Gastrocnemius medialis (tissue), 4 donors: ENCODE measurements around the gene TMEM163. TPM values are rescaled to one million over a fixed set of nuclear protein-coding genes. Genes with fewer than 3 reads are reported as not detected.

ENCODE experiments used
- ATAC-seq, 2 donors: fragments of 150-250 bp; one replicate each; pipeline ENCODE4 v1.9.1; 2016
- DNase-seq, 2 donors: peaks; one replicate each; pipeline ENCODE4 v3.0.0-alpha.2; 2019
- H3K27ac ChIP-seq, 4 donors: fragments of 200-600 bp; sonication (generic); 1 replicate in 1 of 4; 2 replicates in 3 of 4; pipeline ENCODE4 v1.5.1; 2016 to 2018; ENCODE audit warnings: mild to moderate bottlenecking in 2 of 4, moderate library complexity in 1 of 4
- H3K27me3 ChIP-seq, 3 donors: fragments of 200-600 bp; sonication (generic) in 2 of 3; 1 replicate in 1 of 3; 2 replicates in 2 of 3; pipeline versions ENCODE4 v1.5.1 to v1.6.0; 2016 to 2019; ENCODE audit warnings: mild to moderate bottlenecking in 1 of 3, moderate library complexity in 1 of 3
- H3K36me3 ChIP-seq, 2 donors: fragments of 200-600 bp; sonication (generic) in 1 of 2; one replicate each; pipeline ENCODE4 v1.5.1; 2017 to 2018
- H3K4me1 ChIP-seq, 2 donors: fragments of 200-600 bp; sonication (generic) in 1 of 2; one replicate each; pipeline ENCODE4 v1.5.1; 2016 to 2017; ENCODE audit warnings: mild to moderate bottlenecking in 2 of 2
- H3K4me3 ChIP-seq, 4 donors: fragments of 200-600 bp; sonication (generic) in 3 of 4; 1 replicate in 1 of 4; 2 replicates in 3 of 4; pipeline ENCODE4 v1.5.1; 2016 to 2019; ENCODE audit warnings: mild to moderate bottlenecking in 2 of 4
- H3K9me3 ChIP-seq, 3 donors: fragments of 200-600 bp; sonication (generic) in 2 of 3; 1 replicate in 1 of 3; 2 replicates in 2 of 3; pipeline ENCODE4 v1.5.1; 2016 to 2019
- CTCF ChIP-seq, 5 experiments: fragments of 450-650 bp in 3 of 5; fragments of 200-600 bp in 2 of 5; sonication (generic) in 2 of 5; IDR thresholded peaks in 4 of 5; conservative IDR thresholded peaks in 1 of 5; 1 replicate in 4 of 5; 2 replicates in 1 of 5; pipeline ENCODE4 v1.5.1; 2016 to 2019; ENCODE audit warnings: antibody characterized with exemption in 5 of 5, mild to moderate bottlenecking in 3 of 5, moderate library complexity in 3 of 5
- POLR2A ChIP-seq, 2 donors: fragments of 450-650 bp; IDR thresholded peaks; one replicate each; pipeline ENCODE4 v1.6.1; 2017; ENCODE audit warnings: antibody characterized with exemption in 2 of 2, mild to moderate bottlenecking in 2 of 2, moderate library complexity in 2 of 2
- in situ Hi-C, 4 donors: fragments of 200-750 bp; cut with MboI; loops; one replicate each; pipeline versions ENCODE4 v1.15.0 to v1.8.0; 2017; ENCODE audit warnings: low sequenced_read_pairs in 4 of 4
- intact Hi-C: fragments of 100-400 bp; cut with DNase I; formaldehyde crosslinking; loops from one replicate; pipeline ENCODE4 v1.15.1; 2023; ENCODE audit warnings: low total_unique reads
- total RNA-seq, 4 donors: library from RNA; depleted of rRNA; stranded (reverse); fragments of >200 nt; gene quantifications; one replicate each; pipeline versions ENCODE4 v1.1.0 to v1.2.3, GENCODE V29; 2016

TMEM163 gene
- total RNA-seq, 4 donors from 2014 or later, result not detected

GRCh38 chr2:134671513-134671912, 47.3 kb downstream of the TMEM163 start:
- intact Hi-C loops (no loop called here), in situ Hi-C loops (no loop called here)
- Histone ChIP-seq H3K27me3 (no peaks in the 10 kb centered on the region), H3K4me1 (no peaks in the 10 kb centered on the region), H3K4me3 (no peak overlapping the region), H3K36me3 (no peaks in the 10 kb centered on the region), H3K9me3 (no peaks in the 10 kb centered on the region), H3K27ac (no peak overlapping the region)
- ATAC-seq (no peak), DNase-seq (no peak)
- TF ChIP-seq POLR2A (IDR thresholded peaks at IDR 0.05) (no peak), CTCF (IDR thresholded peaks at IDR 0.05 in 4 of 5, conservative IDR thresholded peaks at IDR 0.05 in 1 of 5) (no peak)

GRCh38 chr2:134670955-134671354, 47.8 kb downstream of the TMEM163 start:
- Histone ChIP-seq H3K4me3 (no peak overlapping the region), H3K27me3 (no peaks in the 10 kb centered on the region), H3K9me3 (no peaks in the 10 kb centered on the region), H3K27ac (no peak overlapping the region), H3K36me3 (no peaks in the 10 kb centered on the region), H3K4me1 (no peaks in the 10 kb centered on the region)
- intact Hi-C loops, result no loop called here
- TF ChIP-seq CTCF (IDR thresholded peaks at IDR 0.05 in 4 of 5, conservative IDR thresholded peaks at IDR 0.05 in 1 of 5) (no peak), POLR2A (IDR thresholded peaks at IDR 0.05) (no peak)
- in situ Hi-C loops, result no loop called here
- ATAC-seq, result no peak
- DNase-seq, result no peak

- intact Hi-C loops, result loop anchor here (5.0 kb wide), 1 partner anchor 53 kb away; no protein-coding TSS in a partner anchor
- TF ChIP-seq POLR2A (IDR thresholded peaks at IDR 0.05), result no peak
- TF ChIP-seq CTCF (IDR thresholded peaks at IDR 0.05 in 4 of 5, conservative IDR thresholded peaks at IDR 0.05 in 1 of 5), result no peak
- ATAC-seq (no peak), DNase-seq (no peak)
- no peak overlapping the region for H3K4me3 ChIP-seq
- H3K4me1 ChIP-seq, result no peaks in the 10 kb centered on the region
- H3K36me3 ChIP-seq, result no peaks in the 10 kb centered on the region
- in situ Hi-C loops, result no loop called here
- H3K27ac ChIP-seq, result no peak overlapping the region
- H3K27me3 ChIP-seq, result no peaks in the 10 kb centered on the region
- no peaks in the 10 kb centered on the region for H3K9me3 ChIP-seq
Observed at GRCh38 chr2:134669731-134670669, 48.8 kb downstream of the TMEM163 start.

GRCh38 chr2:134668821-134669220, 50.0 kb downstream of the TMEM163 start:
- Histone ChIP-seq H3K27me3 (no peaks in the 10 kb centered on the region), H3K9me3 (no peaks in the 10 kb centered on the region), H3K4me1 (no peaks in the 10 kb centered on the region), H3K4me3 (no peak overlapping the region), H3K36me3 (no peaks in the 10 kb centered on the region), H3K27ac (no peak overlapping the region)
- DNase-seq, result no peak
- ATAC-seq, result no peak
- in situ Hi-C loops (no loop called here), intact Hi-C loops (loop anchor here (5.0 kb wide), 1 partner anchor 52 kb away; no protein-coding TSS in a partner anchor)
- TF ChIP-seq CTCF (IDR thresholded peaks at IDR 0.05 in 4 of 5, conservative IDR thresholded peaks at IDR 0.05 in 1 of 5) (no peak), POLR2A (IDR thresholded peaks at IDR 0.05) (no peak)
